Ishikawa (cell line): ENCODE measurements around the gene ADGRG7.

Experiments used
- CEBPB ChIP-seq: IDR thresholded peaks from 2 replicates; pipeline ENCODE4 v1.6.1; 2012
- CREB1 ChIP-seq: IDR thresholded peaks from 2 replicates; pipeline ENCODE4 v1.6.1; 2012; ENCODE audit warnings: low read depth
- EGR1 ChIP-seq: IDR thresholded peaks from 2 replicates; pipeline ENCODE4 v1.6.1; 2012
- EP300 ChIP-seq: IDR thresholded peaks from 2 replicates; pipeline ENCODE4 v1.6.1; 2012; ENCODE audit warnings: borderline replicate concordance
- FOXM1 ChIP-seq: IDR thresholded peaks from 2 replicates; pipeline ENCODE4 v1.6.1; 2012; ENCODE audit warnings: low read depth, borderline replicate concordance
- NFIC ChIP-seq: IDR thresholded peaks from 2 replicates; pipeline ENCODE4 v1.6.1; 2012
- RAD21 ChIP-seq: IDR thresholded peaks from 2 replicates; pipeline ENCODE4 v1.6.1; 2012; ENCODE audit warnings: low read depth
- TAF1 ChIP-seq: IDR thresholded peaks from 2 replicates; pipeline ENCODE4 v1.6.1; 2012; ENCODE audit warnings: low read depth, mild to moderate bottlenecking
- TCF12 ChIP-seq: IDR thresholded peaks from 2 replicates; pipeline ENCODE4 v1.6.1; 2012; ENCODE audit warnings: low read depth
- TEAD4 ChIP-seq: IDR thresholded peaks from 2 replicates; pipeline ENCODE4 v1.6.1; 2012
- USF1 ChIP-seq: IDR thresholded peaks from 2 replicates; pipeline ENCODE4 v1.6.1; 2012
- YY1 ChIP-seq: IDR thresholded peaks from 2 replicates; pipeline ENCODE4 v1.6.1; 2012; ENCODE audit warnings: low read depth
- ZBTB7A ChIP-seq: IDR thresholded peaks from 2 replicates; pipeline ENCODE4 v1.6.1; 2012; ENCODE audit warnings: low read depth
- TF ChIP-seq, protein P1 (sequence below): IDR thresholded peaks from 2 replicates; pipeline ENCODE4 v1.6.1; 2012
- TF ChIP-seq, protein P2 (sequence below): IDR thresholded peaks from 2 replicates; pipeline ENCODE4 v1.6.1; 2012; ENCODE audit warnings: low read depth, mild to moderate bottlenecking

Gene ADGRG7

GRCh38 chr3:100602506-100603444 is 6.6 kb upstream of the ADGRG7 start:
- TF ChIP-seq TEAD4 = no peak
- no peak for TF ChIP-seq TAF1
- no peak for TF ChIP-seq YY1
- TF ChIP-seq, protein P1, sequence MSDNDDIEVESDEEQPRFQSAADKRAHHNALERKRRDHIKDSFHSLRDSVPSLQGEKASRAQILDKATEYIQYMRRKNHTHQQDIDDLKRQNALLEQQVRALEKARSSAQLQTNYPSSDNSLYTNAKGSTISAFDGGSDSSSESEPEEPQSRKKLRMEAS = no peak
- no peak for TF ChIP-seq ZBTB7A
- TF ChIP-seq RAD21 = no peak
- TF ChIP-seq EP300 = no peak
- TF ChIP-seq EGR1 = no peak
- no peak for TF ChIP-seq NFIC
- TF ChIP-seq CEBPB = no peak

DNA sequence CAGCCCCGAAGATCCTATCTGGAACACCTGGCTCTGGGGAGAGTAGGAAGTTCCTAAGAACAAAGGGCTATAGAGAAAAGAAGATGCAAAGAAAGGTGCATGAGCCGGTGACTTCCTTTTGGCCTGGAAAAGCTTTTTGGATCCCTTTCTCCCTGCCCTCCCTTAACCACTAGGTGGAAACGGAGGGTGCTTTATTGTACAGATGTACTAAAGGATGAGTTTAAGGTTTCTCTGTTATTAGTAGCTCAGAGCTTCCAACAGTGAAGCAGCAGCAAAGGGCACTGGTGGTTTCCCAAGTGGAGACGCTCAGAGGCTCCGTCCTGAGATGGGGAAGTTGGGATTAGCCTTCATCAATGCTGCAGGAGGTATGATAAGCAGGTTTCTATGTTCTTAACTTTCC is 5.9 kb upstream of the ADGRG7 start:
- TF ChIP-seq CREB1 (no peak), EP300 (no peak), EGR1 (no peak), RAD21 (peak; percentile 42)
- TF ChIP-seq, protein P2, sequence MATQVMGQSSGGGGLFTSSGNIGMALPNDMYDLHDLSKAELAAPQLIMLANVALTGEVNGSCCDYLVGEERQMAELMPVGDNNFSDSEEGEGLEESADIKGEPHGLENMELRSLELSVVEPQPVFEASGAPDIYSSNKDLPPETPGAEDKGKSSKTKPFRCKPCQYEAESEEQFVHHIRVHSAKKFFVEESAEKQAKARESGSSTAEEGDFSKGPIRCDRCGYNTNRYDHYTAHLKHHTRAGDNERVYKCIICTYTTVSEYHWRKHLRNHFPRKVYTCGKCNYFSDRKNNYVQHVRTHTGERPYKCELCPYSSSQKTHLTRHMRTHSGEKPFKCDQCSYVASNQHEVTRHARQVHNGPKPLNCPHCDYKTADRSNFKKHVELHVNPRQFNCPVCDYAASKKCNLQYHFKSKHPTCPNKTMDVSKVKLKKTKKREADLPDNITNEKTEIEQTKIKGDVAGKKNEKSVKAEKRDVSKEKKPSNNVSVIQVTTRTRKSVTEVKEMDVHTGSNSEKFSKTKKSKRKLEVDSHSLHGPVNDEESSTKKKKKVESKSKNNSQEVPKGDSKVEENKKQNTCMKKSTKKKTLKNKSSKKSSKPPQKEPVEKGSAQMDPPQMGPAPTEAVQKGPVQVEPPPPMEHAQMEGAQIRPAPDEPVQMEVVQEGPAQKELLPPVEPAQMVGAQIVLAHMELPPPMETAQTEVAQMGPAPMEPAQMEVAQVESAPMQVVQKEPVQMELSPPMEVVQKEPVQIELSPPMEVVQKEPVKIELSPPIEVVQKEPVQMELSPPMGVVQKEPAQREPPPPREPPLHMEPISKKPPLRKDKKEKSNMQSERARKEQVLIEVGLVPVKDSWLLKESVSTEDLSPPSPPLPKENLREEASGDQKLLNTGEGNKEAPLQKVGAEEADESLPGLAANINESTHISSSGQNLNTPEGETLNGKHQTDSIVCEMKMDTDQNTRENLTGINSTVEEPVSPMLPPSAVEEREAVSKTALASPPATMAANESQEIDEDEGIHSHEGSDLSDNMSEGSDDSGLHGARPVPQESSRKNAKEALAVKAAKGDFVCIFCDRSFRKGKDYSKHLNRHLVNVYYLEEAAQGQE = no peak
- TF ChIP-seq, protein P1 = no peak

GRCh38 chr3:100605358-100605757 is 4.0 kb upstream of the ADGRG7 start:
- TF ChIP-seq CEBPB = no peak
- no peak for TF ChIP-seq ZBTB7A
- TF ChIP-seq TAF1 = no peak
- TF ChIP-seq YY1 = no peak
- no peak for TF ChIP-seq NFIC
- no peak for TF ChIP-seq EGR1
- TF ChIP-seq CREB1 = no peak
- TF ChIP-seq, protein P2 = no peak

DNA sequence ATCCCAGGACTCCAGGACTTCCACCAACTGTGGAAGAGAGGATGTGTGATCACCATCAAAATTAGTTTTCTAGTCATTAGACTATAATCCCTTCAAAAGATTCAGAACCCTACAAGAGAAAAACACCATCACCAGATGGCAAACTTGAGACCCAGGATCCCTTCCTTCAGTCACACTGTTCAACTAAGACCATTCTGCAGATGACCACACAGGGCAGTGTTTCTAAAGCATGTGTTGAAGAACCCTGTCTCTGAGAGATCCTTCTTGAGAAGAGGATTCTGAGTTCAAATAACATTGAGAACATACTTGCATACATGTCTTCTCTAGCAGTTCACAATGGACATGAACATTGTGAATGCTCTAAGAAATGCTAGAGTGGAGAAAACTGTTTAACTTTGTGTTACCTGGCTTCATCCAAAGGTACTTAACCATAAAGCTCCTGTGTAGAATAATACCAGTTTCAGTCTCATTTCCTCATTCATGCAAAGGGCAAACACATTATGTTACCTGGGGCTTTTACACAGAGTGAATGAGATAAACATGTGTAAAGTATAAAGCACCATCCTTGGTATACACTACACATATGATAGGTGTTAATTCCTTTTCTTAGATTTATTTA is 2.4 kb upstream of the ADGRG7 start:
- TF ChIP-seq, protein P1 = no peak
- TF ChIP-seq TAF1 = no peak
- no peak for TF ChIP-seq YY1
- TF ChIP-seq, protein P2 = no peak
- no peak for TF ChIP-seq ZBTB7A
- no peak for TF ChIP-seq EGR1
- no peak for TF ChIP-seq CREB1

- TF ChIP-seq USF1 = no peak
Observed at GRCh38 chr3:100609963-100610362, 562 bp downstream of the ADGRG7 start.

GRCh38 chr3:100611221-100611620 is 1.8 kb downstream of the ADGRG7 start:
- no peak for TF ChIP-seq TCF12
- TF ChIP-seq TAF1 = no peak
- TF ChIP-seq FOXM1 = no peak
